ENCODE data around the gene CIT.
A peak's percentile ranks its signal among the peaks of the same experiment; 100 is the strongest.

CIT gene

GRCh38 chr12:119876761-119877638, at the start of gene CIT:
TSS of gene CIT (minus strand) at chr12:119877320. CDS start at chr12:119876168, 1,152 bp downstream.
- H3K27me3 ChIP-seq (ENCODE audit: insufficient read depth, low read length, poor library complexity, severe bottlenecking) = no peaks in the 10 kb centered on the region
- H3K4me3 ChIP-seq (ENCODE audit: low read length, poor library complexity, severe bottlenecking) = peak within 1 kb of the TSS; percentile 91
- no peaks in the 10 kb centered on the region for H3F3A ChIP-seq (ENCODE audit: low read depth)
- peak within 1 kb of the TSS; percentile 78 for H2AFZ ChIP-seq (ENCODE audit: low read length)
- no peaks in the 10 kb centered on the region for H3K9me2 ChIP-seq (replicated peaks; ENCODE audit: low read depth, low read length)
- H3K4me2 ChIP-seq (ENCODE audit: low read depth, low read length, poor library complexity, severe bottlenecking) = peak within 1 kb of the TSS; percentile 94
- TF ChIP-seq CTCF (conservative IDR thresholded peaks at IDR 0.05; ENCODE audit: low read length) = no peak
- no peak for TF ChIP-seq EZH2phosphoT487 (IDR thresholded peaks at IDR 0.05; ENCODE audit: borderline replicate concordance)
- peaks cover 31% of the 10 kb centered on the region for H3K4me1 ChIP-seq (ENCODE audit: insufficient read depth, low read length, poor library complexity, severe bottlenecking)
- no peaks in the 10 kb centered on the region; the same call in 1 of the 2 replicates for H3K36me3 ChIP-seq (ENCODE audit: insufficient read depth, low read length)
- H4K20me1 ChIP-seq (ENCODE audit: insufficient read depth, low read length, poor library complexity, severe bottlenecking) = peaks cover 10% of the 10 kb centered on the region
- peak within 1 kb of the TSS; percentile 89 for H3K9ac ChIP-seq (ENCODE audit: low read depth, low read length, poor library complexity, severe bottlenecking)
- H3K79me2 ChIP-seq (ENCODE audit: insufficient read depth, low read length) = peaks cover 43% of the 10 kb centered on the region
- H3K9me3 ChIP-seq (ENCODE audit: insufficient read depth, low read depth, low read length) = no peaks in the 10 kb centered on the region

- Histone ChIP-seq H2AFZ (ENCODE audit: low read length) (no peak overlapping the region), H3K4me3 (ENCODE audit: low read length, poor library complexity, severe bottlenecking) (no peak overlapping the region), H3K79me2 (ENCODE audit: insufficient read depth, low read length) (no peaks in the 10 kb centered on the region), H3K36me3 (ENCODE audit: insufficient read depth, low read length) (no peaks in the 10 kb centered on the region), H3K9me2 (replicated peaks; ENCODE audit: low read depth, low read length) (no peaks in the 10 kb centered on the region), H3K27me3 (ENCODE audit: insufficient read depth, low read length, poor library complexity, severe bottlenecking) (no peaks in the 10 kb centered on the region), H3K9me3 (ENCODE audit: insufficient read depth, low read depth, low read length) (no peaks in the 10 kb centered on the region), H3K4me1 (ENCODE audit: insufficient read depth, low read length, poor library complexity, severe bottlenecking) (no peaks in the 10 kb centered on the region), H3K9ac (ENCODE audit: low read depth, low read length, poor library complexity, severe bottlenecking) (no peak overlapping the region), H3F3A (ENCODE audit: low read depth) (no peaks in the 10 kb centered on the region), H3K4me2 (ENCODE audit: low read depth, low read length, poor library complexity, severe bottlenecking) (no peak overlapping the region), H4K20me1 (ENCODE audit: insufficient read depth, low read length, poor library complexity, severe bottlenecking) (no peaks in the 10 kb centered on the region)
- no peak for TF ChIP-seq EZH2phosphoT487 (IDR thresholded peaks at IDR 0.05; ENCODE audit: borderline replicate concordance)
- TF ChIP-seq CTCF (conservative IDR thresholded peaks at IDR 0.05; ENCODE audit: low read length) = no peak
Observed at GRCh38 chr12:119925269-119925668, 48.1 kb upstream of the CIT start.

- H3K36me3 ChIP-seq (ENCODE audit: insufficient read depth, low read length) = no peaks in the 10 kb centered on the region
- no peak overlapping the region for H3K4me3 ChIP-seq (ENCODE audit: low read length, poor library complexity, severe bottlenecking)
- H3F3A ChIP-seq (ENCODE audit: low read depth) = no peaks in the 10 kb centered on the region
- no peaks in the 10 kb centered on the region for H4K20me1 ChIP-seq (ENCODE audit: insufficient read depth, low read length, poor library complexity, severe bottlenecking)
- no peak overlapping the region for H2AFZ ChIP-seq (ENCODE audit: low read length)
- H3K4me1 ChIP-seq (ENCODE audit: insufficient read depth, low read length, poor library complexity, severe bottlenecking) = no peaks in the 10 kb centered on the region
- H3K4me2 ChIP-seq (ENCODE audit: low read depth, low read length, poor library complexity, severe bottlenecking) = no peak overlapping the region
- TF ChIP-seq CTCF (conservative IDR thresholded peaks at IDR 0.05; ENCODE audit: low read length) (no peak), EZH2phosphoT487 (IDR thresholded peaks at IDR 0.05; ENCODE audit: borderline replicate concordance) (no peak)
- H3K27me3 ChIP-seq (ENCODE audit: insufficient read depth, low read length, poor library complexity, severe bottlenecking) = no peaks in the 10 kb centered on the region
- no peaks in the 10 kb centered on the region for H3K9me2 ChIP-seq (replicated peaks; ENCODE audit: low read depth, low read length)
- no peaks in the 10 kb centered on the region for H3K79me2 ChIP-seq (ENCODE audit: insufficient read depth, low read length)
- H3K9ac ChIP-seq (ENCODE audit: low read depth, low read length, poor library complexity, severe bottlenecking) = no peak overlapping the region
- H3K9me3 ChIP-seq (ENCODE audit: insufficient read depth, low read depth, low read length) = no peaks in the 10 kb centered on the region
Observed at GRCh38 chr12:119920064-119920463, 42.9 kb upstream of the CIT start.
